Breast epithelium (tissue), 3 donors: ENCODE data around the gene DNAJC3.

Experiments
- CTCF ChIP-seq, 3 donors: fragments of 450-650 bp; IDR thresholded peaks; one replicate each; pipeline ENCODE4 v1.5.1; 2016 to 2017; ENCODE audit warnings: antibody characterized with exemption in 3 of 3, mild to moderate bottlenecking in 3 of 3, moderate library complexity in 3 of 3
- POLR2A ChIP-seq: fragments of 450-650 bp; IDR thresholded peaks from one replicate; pipeline ENCODE4 v1.6.1; 2016; ENCODE audit warnings: antibody characterized with exemption, mild to moderate bottlenecking, moderate library complexity

GRCh38 chr13:95642999-95643398 lies 33.9 kb upstream of the DNAJC3 start:
- TF ChIP-seq CTCF (IDR thresholded peaks at IDR 0.05), result no peak
- TF ChIP-seq POLR2A, result no peak
